ENCODE measurements around the gene NME2.
A peak's percentile ranks its signal among the peaks of the same experiment; 100 is the strongest.

NME2 gene

DNA sequence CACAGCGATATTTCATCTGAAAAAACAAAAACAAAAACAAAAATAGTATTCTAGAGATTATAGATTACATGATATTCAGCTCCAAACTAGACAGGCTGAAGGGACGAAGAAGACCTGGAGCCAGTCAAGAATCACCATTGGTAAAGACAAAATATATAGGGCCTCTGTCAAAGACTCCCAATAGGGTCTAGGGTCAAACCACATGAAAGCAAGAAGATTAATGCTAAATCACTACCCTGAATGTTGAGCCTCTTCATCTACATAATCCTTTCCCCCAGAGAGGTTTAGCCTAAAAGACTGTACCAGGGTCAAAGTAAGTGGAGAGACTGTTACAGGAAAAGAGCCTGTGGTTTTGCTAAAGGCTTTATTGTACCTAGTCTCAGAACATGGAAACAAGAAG, 23.6 kb upstream of the NME2 start:
- ChIA-PET POLR2A (interaction anchor here (1.5 kb wide), 1 partner anchor 22 kb away, joined by 3 read pairs; the partner anchor contains the start of gene SPAG9), CTCF (interaction anchor here (1.0 kb wide), 1 partner anchor 11 kb away, joined by 7 read pairs; the partner anchor contains the start of gene NME1)
- no peaks in the 10 kb centered on the region for H3K36me3 ChIP-seq (ENCODE audit: control insufficient read depth in 2 of 2, insufficient read depth in 1 of 2, low read length in 2 of 2)
- no peak overlapping the region for H3K4me3 ChIP-seq (ENCODE audit: low read depth, low read length)
- H3K4me1 ChIP-seq (ENCODE audit: control insufficient read depth, insufficient read depth, low read length): peaks cover 2% of the 10 kb centered on the region; the same call in 1 of the 2 replicates
- TF ChIP-seq, protein P1, sequence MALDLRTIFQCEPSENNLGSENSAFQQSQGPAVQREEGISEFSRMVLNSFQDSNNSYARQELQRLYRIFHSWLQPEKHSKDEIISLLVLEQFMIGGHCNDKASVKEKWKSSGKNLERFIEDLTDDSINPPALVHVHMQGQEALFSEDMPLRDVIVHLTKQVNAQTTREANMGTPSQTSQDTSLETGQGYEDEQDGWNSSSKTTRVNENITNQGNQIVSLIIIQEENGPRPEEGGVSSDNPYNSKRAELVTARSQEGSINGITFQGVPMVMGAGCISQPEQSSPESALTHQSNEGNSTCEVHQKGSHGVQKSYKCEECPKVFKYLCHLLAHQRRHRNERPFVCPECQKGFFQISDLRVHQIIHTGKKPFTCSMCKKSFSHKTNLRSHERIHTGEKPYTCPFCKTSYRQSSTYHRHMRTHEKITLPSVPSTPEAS (tag by site-specific recombination; IDR thresholded peaks at IDR 0.05): no peak
- TF ChIP-seq, protein P2, sequence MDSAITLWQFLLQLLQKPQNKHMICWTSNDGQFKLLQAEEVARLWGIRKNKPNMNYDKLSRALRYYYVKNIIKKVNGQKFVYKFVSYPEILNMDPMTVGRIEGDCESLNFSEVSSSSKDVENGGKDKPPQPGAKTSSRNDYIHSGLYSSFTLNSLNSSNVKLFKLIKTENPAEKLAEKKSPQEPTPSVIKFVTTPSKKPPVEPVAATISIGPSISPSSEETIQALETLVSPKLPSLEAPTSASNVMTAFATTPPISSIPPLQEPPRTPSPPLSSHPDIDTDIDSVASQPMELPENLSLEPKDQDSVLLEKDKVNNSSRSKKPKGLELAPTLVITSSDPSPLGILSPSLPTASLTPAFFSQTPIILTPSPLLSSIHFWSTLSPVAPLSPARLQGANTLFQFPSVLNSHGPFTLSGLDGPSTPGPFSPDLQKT (IDR thresholded peaks at IDR 0.05; ENCODE audit: borderline replicate concordance, low read depth, low read length): no peak
- no peak overlapping the region for H3K27ac ChIP-seq (ENCODE audit: extremely low read depth, low read depth, low read length)
- no peaks in the 10 kb centered on the region for H3K9me3 ChIP-seq (ENCODE audit: control insufficient read depth, insufficient read depth, low read depth, low read length)

DNA sequence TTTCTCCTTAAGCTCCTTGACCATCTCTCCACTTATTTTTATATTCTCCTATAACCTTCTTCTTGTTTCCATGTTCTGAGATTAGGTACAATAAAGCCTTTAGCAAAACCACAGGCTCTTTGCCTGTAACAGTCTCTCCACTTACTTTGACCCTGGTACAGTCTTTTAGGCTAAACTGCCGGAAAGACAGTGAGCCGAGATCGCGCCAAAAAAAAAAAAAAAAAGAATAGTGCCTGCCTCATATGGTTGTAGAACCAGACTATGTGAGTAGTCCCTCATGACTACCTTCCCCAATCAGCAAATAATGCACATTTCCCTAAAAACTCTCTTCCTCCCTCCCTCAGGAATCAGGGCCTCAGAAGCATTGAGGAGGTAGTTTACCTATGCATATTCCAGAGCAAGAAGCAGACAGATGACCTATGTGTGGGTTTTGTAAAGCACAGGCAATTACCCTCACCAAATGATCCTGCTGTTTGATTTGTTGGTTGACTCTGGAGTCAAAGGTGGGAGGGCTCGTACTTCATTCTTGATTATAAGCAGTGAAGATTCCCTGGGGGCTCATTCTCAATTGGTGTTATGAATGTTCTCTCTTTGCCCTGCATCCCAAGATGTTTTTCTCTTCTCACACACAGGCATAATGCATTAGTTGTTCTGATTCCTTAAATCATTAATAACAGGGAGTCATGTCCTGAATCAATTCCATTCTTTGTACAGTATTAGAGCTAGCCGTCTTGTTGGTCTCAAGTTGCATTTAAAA, 21.8 kb upstream of the NME2 start:
- ChIA-PET POLR2A (interaction anchor here (1.5 kb wide), 1 partner anchor 24 kb away, joined by 3 read pairs; the partner anchor contains the start of gene SPAG9), CTCF (interaction anchor here (1.6 kb wide), 1 partner anchor 9 kb away, joined by 5 read pairs; the partner anchor contains the start of gene NME1)
- Histone ChIP-seq H3K36me3 (ENCODE audit: control insufficient read depth in 2 of 2, insufficient read depth in 1 of 2, low read length in 2 of 2) (no peaks in the 10 kb centered on the region), H3K9me3 (ENCODE audit: control insufficient read depth, insufficient read depth, low read depth, low read length) (no peaks in the 10 kb centered on the region), H3K27ac (ENCODE audit: extremely low read depth, low read depth, low read length) (peak overlapping the region; percentile 44; the same call in 1 of the 2 replicates), H3K4me1 (ENCODE audit: control insufficient read depth, insufficient read depth, low read length) (peaks cover 2% of the 10 kb centered on the region; the same call in 1 of the 2 replicates), H3K4me3 (ENCODE audit: low read depth, low read length) (no peak overlapping the region)
- TF ChIP-seq GLIS1 (tag by site-specific recombination; IDR thresholded peaks at IDR 0.05): 0 out of 2 replicates have a peak, but pooled peaks have one; percentile 5
- peak; percentile 39; the same call in 1 of the 2 replicates for TF ChIP-seq ZBTB20 (tag by site-specific recombination; IDR thresholded peaks at IDR 0.05)
- peak; percentile 65 for TF ChIP-seq WT1 (tag by site-specific recombination; IDR thresholded peaks at IDR 0.05)
- TF ChIP-seq, protein P3, sequence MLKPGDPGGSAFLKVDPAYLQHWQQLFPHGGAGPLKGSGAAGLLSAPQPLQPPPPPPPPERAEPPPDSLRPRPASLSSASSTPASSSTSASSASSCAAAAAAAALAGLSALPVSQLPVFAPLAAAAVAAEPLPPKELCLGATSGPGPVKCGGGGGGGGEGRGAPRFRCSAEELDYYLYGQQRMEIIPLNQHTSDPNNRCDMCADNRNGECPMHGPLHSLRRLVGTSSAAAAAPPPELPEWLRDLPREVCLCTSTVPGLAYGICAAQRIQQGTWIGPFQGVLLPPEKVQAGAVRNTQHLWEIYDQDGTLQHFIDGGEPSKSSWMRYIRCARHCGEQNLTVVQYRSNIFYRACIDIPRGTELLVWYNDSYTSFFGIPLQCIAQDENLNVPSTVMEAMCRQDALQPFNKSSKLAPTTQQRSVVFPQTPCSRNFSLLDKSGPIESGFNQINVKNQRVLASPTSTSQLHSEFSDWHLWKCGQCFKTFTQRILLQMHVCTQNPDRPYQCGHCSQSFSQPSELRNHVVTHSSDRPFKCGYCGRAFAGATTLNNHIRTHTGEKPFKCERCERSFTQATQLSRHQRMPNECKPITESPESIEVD (tag by site-specific recombination; IDR thresholded peaks at IDR 0.05): peak; percentile 43; the same call in 1 of the 2 replicates
- TF ChIP-seq PRDM1 (tag by site-specific recombination; IDR thresholded peaks at IDR 0.05): no peak
- TF ChIP-seq ZNF791 (tag by site-specific recombination; IDR thresholded peaks at IDR 0.05): no peak
- TF ChIP-seq GLI2 (tag by site-specific recombination; IDR thresholded peaks at IDR 0.05; ENCODE audit: borderline replicate concordance, low read depth): no peak
- TF ChIP-seq YY2 (tag by site-specific recombination; IDR thresholded peaks at IDR 0.05): no peak
- no peak for TF ChIP-seq ZBTB1 (tag by site-specific recombination; IDR thresholded peaks at IDR 0.05)
- TF ChIP-seq ZNF16 (tag by site-specific recombination; IDR thresholded peaks at IDR 0.05; ENCODE audit: low read depth): no peak
- TF ChIP-seq ZNF10 (tag by site-specific recombination; IDR thresholded peaks at IDR 0.05): peak; percentile 76; the same call in 1 of the 2 replicates
- TF ChIP-seq, protein P4, sequence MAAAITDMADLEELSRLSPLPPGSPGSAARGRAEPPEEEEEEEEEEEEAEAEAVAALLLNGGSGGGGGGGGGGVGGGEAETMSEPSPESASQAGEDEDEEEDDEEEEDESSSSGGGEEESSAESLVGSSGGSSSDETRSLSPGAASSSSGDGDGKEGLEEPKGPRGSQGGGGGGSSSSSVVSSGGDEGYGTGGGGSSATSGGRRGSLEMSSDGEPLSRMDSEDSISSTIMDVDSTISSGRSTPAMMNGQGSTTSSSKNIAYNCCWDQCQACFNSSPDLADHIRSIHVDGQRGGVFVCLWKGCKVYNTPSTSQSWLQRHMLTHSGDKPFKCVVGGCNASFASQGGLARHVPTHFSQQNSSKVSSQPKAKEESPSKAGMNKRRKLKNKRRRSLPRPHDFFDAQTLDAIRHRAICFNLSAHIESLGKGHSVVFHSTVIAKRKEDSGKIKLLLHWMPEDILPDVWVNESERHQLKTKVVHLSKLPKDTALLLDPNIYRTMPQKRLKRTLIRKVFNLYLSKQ (tag by site-specific recombination; IDR thresholded peaks at IDR 0.05; ENCODE audit: borderline replicate concordance): no peak
- TF ChIP-seq, protein P5, sequence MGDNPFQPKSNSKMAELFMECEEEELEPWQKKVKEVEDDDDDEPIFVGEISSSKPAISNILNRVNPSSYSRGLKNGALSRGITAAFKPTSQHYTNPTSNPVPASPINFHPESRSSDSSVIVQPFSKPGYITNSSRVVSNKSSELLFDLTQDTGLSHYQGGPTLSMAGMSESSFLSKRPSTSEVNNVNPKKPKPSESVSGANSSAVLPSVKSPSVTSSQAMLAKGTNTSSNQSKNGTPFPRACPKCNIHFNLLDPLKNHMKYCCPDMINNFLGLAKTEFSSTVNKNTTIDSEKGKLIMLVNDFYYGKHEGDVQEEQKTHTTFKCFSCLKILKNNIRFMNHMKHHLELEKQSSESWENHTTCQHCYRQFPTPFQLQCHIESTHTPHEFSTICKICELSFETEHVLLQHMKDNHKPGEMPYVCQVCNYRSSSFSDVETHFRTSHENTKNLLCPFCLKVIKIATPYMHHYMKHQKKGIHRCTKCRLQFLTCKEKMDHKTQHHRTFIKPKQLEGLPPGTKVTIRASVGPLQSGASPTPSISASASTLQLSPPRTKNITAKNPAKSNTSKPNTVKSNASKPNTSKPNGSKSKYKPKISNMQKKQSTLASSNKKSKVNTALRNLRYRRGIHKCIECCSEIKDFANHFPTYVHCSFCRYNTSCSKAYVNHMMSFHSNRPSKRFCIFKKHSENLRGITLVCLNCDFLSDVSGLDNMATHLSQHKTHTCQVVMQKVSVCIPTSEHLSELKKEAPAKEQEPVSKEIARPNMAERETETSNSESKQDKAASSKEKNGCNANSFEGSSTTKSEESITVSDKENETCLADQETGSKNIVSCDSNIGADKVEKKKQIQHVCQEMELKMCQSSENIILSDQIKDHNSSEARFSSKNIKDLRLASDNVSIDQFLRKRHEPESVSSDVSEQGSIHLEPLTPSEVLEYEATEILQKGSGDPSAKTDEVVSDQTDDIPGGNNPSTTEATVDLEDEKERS (tag by site-specific recombination; IDR thresholded peaks at IDR 0.05): no peak
- TF ChIP-seq, protein P6, sequence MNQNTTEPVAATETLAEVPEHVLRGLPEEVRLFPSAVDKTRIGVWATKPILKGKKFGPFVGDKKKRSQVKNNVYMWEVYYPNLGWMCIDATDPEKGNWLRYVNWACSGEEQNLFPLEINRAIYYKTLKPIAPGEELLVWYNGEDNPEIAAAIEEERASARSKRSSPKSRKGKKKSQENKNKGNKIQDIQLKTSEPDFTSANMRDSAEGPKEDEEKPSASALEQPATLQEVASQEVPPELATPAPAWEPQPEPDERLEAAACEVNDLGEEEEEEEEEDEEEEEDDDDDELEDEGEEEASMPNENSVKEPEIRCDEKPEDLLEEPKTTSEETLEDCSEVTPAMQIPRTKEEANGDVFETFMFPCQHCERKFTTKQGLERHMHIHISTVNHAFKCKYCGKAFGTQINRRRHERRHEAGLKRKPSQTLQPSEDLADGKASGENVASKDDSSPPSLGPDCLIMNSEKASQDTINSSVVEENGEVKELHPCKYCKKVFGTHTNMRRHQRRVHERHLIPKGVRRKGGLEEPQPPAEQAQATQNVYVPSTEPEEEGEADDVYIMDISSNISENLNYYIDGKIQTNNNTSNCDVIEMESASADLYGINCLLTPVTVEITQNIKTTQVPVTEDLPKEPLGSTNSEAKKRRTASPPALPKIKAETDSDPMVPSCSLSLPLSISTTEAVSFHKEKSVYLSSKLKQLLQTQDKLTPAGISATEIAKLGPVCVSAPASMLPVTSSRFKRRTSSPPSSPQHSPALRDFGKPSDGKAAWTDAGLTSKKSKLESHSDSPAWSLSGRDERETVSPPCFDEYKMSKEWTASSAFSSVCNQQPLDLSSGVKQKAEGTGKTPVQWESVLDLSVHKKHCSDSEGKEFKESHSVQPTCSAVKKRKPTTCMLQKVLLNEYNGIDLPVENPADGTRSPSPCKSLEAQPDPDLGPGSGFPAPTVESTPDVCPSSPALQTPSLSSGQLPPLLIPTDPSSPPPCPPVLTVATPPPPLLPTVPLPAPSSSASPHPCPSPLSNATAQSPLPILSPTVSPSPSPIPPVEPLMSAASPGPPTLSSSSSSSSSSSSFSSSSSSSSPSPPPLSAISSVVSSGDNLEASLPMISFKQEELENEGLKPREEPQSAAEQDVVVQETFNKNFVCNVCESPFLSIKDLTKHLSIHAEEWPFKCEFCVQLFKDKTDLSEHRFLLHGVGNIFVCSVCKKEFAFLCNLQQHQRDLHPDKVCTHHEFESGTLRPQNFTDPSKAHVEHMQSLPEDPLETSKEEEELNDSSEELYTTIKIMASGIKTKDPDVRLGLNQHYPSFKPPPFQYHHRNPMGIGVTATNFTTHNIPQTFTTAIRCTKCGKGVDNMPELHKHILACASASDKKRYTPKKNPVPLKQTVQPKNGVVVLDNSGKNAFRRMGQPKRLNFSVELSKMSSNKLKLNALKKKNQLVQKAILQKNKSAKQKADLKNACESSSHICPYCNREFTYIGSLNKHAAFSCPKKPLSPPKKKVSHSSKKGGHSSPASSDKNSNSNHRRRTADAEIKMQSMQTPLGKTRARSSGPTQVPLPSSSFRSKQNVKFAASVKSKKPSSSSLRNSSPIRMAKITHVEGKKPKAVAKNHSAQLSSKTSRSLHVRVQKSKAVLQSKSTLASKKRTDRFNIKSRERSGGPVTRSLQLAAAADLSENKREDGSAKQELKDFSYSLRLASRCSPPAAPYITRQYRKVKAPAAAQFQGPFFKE (tag by site-specific recombination; IDR thresholded peaks at IDR 0.05; ENCODE audit: borderline replicate concordance): no peak
- peak; percentile 48; the same call in 1 of the 2 replicates for TF ChIP-seq TRIM28 (IDR thresholded peaks at IDR 0.05; ENCODE audit: borderline replicate concordance, low read length)
